ENCODE data around the gene RPS6KA1. TPM values are rescaled to one million over a fixed set of nuclear protein-coding genes. Genes with fewer than 3 reads are reported as not detected.
A peak's percentile ranks its signal among the peaks of the same experiment; 100 is the strongest.

Gene RPS6KA1
- total and polyA plus RNA-seq, 9 of the 15 experiments (the other 6 are each of a cell fraction or from before 2014, with no cell fraction given): 2.4 to 61.0 (median 35.5) TPM

DNA sequence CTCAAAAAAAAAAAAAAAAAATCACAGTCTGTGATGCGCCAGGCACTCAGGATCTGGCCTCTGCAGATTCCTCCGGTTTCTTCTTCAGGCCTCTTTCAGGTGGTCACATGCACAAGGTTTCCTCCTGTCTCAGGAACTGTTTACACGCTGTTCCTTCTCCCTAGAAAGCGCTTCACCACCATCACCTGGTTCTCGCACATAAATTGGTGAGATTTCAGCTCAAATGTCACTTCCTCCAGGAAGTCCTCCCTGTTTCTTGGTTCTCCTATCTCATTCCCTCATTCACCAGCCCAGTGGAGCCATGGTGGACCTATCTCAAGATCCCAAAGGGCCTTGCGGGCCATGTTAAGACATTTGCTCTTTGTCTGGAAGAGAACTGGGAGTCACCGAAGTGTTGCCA lies 30.7 kb upstream of the RPS6KA1 start (continued):
- TF ChIP-seq SMARCE1 (IDR thresholded peaks at IDR 0.05) (0 out of 2 replicates have a peak, but pooled peaks have one; percentile 14), KDM1A (IDR thresholded peaks at IDR 0.05) (peak; percentile 43 to 63; a peak in 3 of 4 replicates), IRF9 (tag; IDR thresholded peaks at IDR 0.05) (no peak), RCOR1 (IDR thresholded peaks at IDR 0.05; ENCODE audit: borderline replicate concordance in 1 of 2, low read depth in 2 of 2, low read length in 2 of 2) (peak in 1 of 2 experiments; percentile 47; a peak in 1 of 4 replicates), RBM22 (IDR thresholded peaks at IDR 0.05; ENCODE audit: low read depth, low read length, poor library complexity, severe bottlenecking) (no peak), TSC22D4 (tag; IDR thresholded peaks at IDR 0.05) (no peak), SMARCA4 (IDR thresholded peaks at IDR 0.05) (no peak), CBX1 (IDR thresholded peaks at IDR 0.05; ENCODE audit: low read depth) (0 out of 2 replicates have a peak, but pooled peaks have one; percentile 32), RB1 (IDR thresholded peaks at IDR 0.05; ENCODE audit: low read depth) (no peak), ZNF175 (CRISPR knock-in tag; IDR thresholded peaks at IDR 0.05; ENCODE audit: low read depth) (no peak), TAF1 (IDR thresholded peaks at IDR 0.05; ENCODE audit: control insufficient read depth, extremely low read depth, insufficient read depth, low read length, severe bottlenecking) (no peak), NCOR1 (IDR thresholded peaks at IDR 0.05) (no peak; the same call in 1 of the 2 replicates), ZNF398 (CRISPR knock-in tag; IDR thresholded peaks at IDR 0.05) (no peak), RBBP5 (IDR thresholded peaks at IDR 0.05; ENCODE audit: borderline replicate concordance, insufficient read depth, low read length, poor library complexity, severe bottlenecking) (no peak), CREBBP (IDR thresholded peaks at IDR 0.05; ENCODE audit: low read depth, low read length) (no peak), RBM15 (IDR thresholded peaks at IDR 0.05; ENCODE audit: insufficient read depth, low read length) (no peak), ZFP30 (CRISPR knock-in tag; IDR thresholded peaks at IDR 0.05; ENCODE audit: borderline replicate concordance) (no peak), RFX1 (IDR thresholded peaks at IDR 0.05) (no peak), ZNF274 (IDR thresholded peaks at IDR 0.05; ENCODE audit: borderline replicate concordance, low read depth, low read length) (no peak), CTBP1 (IDR thresholded peaks at IDR 0.05; ENCODE audit: borderline replicate concordance) (no peak), THAP12 (CRISPR knock-in tag; IDR thresholded peaks at IDR 0.05) (no peak), SMARCA5 (IDR thresholded peaks at IDR 0.05) (peak; percentile 40; the same call in 1 of the 2 replicates), NFYB (IDR thresholded peaks at IDR 0.05; ENCODE audit: extremely low read depth, insufficient read length) (no peak), NR2C2 (CRISPR knock-in tag; IDR thresholded peaks at IDR 0.05) (no peak), NR2C2 (tag; IDR thresholded peaks at IDR 0.05) (no peak)
